Lower leg skin (tissue), 3 donors: Measurements from ENCODE around the gene LMF1.

Source experiments
- POLR2A ChIP-seq, 2 donors: fragments of 450-650 bp; IDR thresholded peaks; one replicate each; pipeline ENCODE4 v1.6.1; 2016 to 2017; ENCODE audit warnings: antibody characterized with exemption in 2 of 2, mild to moderate bottlenecking in 1 of 2, moderate library complexity in 1 of 2
- TF ChIP-seq, protein P1 (sequence below), 3 donors: fragments of 450-650 bp; IDR thresholded peaks; one replicate each; pipeline ENCODE4 v1.5.1; 2016; ENCODE audit warnings: antibody characterized with exemption in 3 of 3, mild to moderate bottlenecking in 3 of 3, moderate library complexity in 2 of 3

GRCh38 chr16:907361-907760 is 63.4 kb downstream of the LMF1 start:
- TF ChIP-seq, protein P1, sequence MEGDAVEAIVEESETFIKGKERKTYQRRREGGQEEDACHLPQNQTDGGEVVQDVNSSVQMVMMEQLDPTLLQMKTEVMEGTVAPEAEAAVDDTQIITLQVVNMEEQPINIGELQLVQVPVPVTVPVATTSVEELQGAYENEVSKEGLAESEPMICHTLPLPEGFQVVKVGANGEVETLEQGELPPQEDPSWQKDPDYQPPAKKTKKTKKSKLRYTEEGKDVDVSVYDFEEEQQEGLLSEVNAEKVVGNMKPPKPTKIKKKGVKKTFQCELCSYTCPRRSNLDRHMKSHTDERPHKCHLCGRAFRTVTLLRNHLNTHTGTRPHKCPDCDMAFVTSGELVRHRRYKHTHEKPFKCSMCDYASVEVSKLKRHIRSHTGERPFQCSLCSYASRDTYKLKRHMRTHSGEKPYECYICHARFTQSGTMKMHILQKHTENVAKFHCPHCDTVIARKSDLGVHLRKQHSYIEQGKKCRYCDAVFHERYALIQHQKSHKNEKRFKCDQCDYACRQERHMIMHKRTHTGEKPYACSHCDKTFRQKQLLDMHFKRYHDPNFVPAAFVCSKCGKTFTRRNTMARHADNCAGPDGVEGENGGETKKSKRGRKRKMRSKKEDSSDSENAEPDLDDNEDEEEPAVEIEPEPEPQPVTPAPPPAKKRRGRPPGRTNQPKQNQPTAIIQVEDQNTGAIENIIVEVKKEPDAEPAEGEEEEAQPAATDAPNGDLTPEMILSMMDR (IDR thresholded peaks at IDR 0.05) = no peak
- TF ChIP-seq POLR2A (IDR thresholded peaks at IDR 0.05) = no peak
